ENCODE measurements around the gene CABLES1. TPM values are rescaled to one million over a fixed set of nuclear protein-coding genes. Genes with fewer than 3 reads are reported as not detected.

Gene CABLES1
- total RNA-seq, 4 donors from 2014 or later: 6.6 to 28.5 (median 19.5) TPM

DNA sequence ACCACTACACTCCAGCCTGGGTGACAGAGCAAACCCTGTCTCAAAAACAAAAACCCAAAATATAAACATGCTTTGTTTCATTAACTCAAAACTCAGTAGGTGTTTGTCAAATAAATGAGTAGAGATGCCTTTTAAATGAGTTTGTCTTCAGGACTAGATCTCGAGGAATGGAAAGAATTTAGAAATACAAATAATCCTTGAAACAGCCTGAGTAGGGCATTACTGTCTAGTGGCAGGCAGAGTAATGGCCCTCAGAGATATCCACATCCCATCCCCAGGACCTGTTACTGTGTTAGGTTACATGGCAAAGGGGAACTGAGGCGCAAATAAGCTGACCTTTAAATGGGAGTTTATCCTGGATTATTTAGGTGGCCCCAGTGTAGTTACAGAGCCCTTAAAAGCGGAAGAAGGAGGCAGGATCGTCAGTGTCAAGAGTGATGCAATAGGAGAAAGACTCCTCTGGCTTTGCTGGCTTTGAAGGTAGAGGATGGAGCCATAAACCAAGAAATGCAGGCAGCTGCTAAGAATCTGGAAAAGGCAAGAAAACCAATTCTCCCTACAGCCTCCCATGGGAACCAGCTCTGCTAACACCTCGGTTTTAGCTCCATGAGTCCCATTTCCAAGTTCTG lies 63.0 kb downstream of the CABLES1 start:
- Histone ChIP-seq H3K4me3 (no peak overlapping the region), H3K4me1 (no peaks in the 10 kb centered on the region), H3K27ac (no peak overlapping the region), H3K36me3 (no peaks in the 10 kb centered on the region), H3K9me3 (no peaks in the 10 kb centered on the region), H3K27me3 (no peaks in the 10 kb centered on the region)
- DNase-seq: no peak
- TF ChIP-seq POLR2A (IDR thresholded peaks at IDR 0.05): no peak
- no peak for TF ChIP-seq CTCF (IDR thresholded peaks at IDR 0.05)

GRCh38 chr18:23200756-23201155 lies 65.5 kb downstream of the CABLES1 start:
- DNase-seq: no peak
- no peaks in the 10 kb centered on the region for H3K36me3 ChIP-seq
- no peaks in the 10 kb centered on the region for H3K4me1 ChIP-seq
- H3K27me3 ChIP-seq: no peaks in the 10 kb centered on the region
- no peaks in the 10 kb centered on the region for H3K9me3 ChIP-seq
- no peak overlapping the region for H3K27ac ChIP-seq
- no peak overlapping the region for H3K4me3 ChIP-seq
- TF ChIP-seq CTCF (IDR thresholded peaks at IDR 0.05) (no peak), POLR2A (IDR thresholded peaks at IDR 0.05) (no peak)

GRCh38 chr18:23201741-23202140 lies 66.5 kb downstream of the CABLES1 start:
- no peaks in the 10 kb centered on the region for H3K9me3 ChIP-seq
- H3K27ac ChIP-seq: no peak overlapping the region
- H3K27me3 ChIP-seq: no peaks in the 10 kb centered on the region
- no peaks in the 10 kb centered on the region for H3K36me3 ChIP-seq
- H3K4me1 ChIP-seq: no peaks in the 10 kb centered on the region
- TF ChIP-seq CTCF (IDR thresholded peaks at IDR 0.05) (no peak), POLR2A (IDR thresholded peaks at IDR 0.05) (no peak)
- no peak for DNase-seq
- no peak overlapping the region for H3K4me3 ChIP-seq

DNA sequence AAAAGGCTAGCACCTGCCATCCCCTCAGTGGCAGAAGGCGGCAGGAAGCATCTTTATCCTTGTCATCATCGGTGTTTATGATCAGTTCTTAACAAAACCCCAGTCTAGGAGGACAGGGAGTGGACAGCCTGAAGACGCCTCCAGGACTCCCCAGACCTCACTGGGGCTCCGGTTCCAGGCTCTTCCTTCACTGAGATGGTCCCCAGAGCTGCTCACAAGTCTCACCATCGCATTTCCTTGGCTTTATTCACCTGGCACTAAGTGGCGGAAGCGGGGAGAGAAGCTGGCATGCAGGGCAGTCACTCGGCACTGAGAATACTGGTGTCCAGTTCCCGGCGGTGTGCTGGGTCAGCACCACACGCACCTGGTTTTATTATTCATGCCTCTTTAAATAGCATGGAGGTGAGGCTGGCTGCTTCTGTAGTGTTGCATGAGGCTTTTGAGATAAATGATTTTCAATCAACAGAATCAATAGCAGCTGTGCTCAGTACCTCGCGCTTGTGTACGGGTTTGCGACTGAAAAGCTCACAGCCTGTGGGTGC lies 68.7 kb downstream of the CABLES1 start:
- no peak for DNase-seq
- Histone ChIP-seq H3K4me3 (no peak overlapping the region), H3K4me1 (no peaks in the 10 kb centered on the region), H3K36me3 (no peaks in the 10 kb centered on the region), H3K9me3 (no peaks in the 10 kb centered on the region), H3K27me3 (no peaks in the 10 kb centered on the region), H3K27ac (no peak overlapping the region)
- TF ChIP-seq CTCF (IDR thresholded peaks at IDR 0.05) (no peak), POLR2A (IDR thresholded peaks at IDR 0.05) (no peak)

- Histone ChIP-seq H3K36me3 (no peaks in the 10 kb centered on the region), H3K4me3 (no peak overlapping the region), H3K4me1 (no peaks in the 10 kb centered on the region), H3K27ac (no peak overlapping the region), H3K9me3 (no peaks in the 10 kb centered on the region), H3K27me3 (no peaks in the 10 kb centered on the region)
- DNase-seq: no peak
- TF ChIP-seq POLR2A (IDR thresholded peaks at IDR 0.05): no peak
- TF ChIP-seq CTCF (IDR thresholded peaks at IDR 0.05): no peak
Measured at GRCh38 chr18:23204589-23205235, 69.4 kb downstream of the CABLES1 start.

All from Peyer's patch (tissue), 4 donors.